K562 (cell line): ENCODE measurements around the gene RSF1. TPM values are rescaled to one million over a fixed set of nuclear protein-coding genes. Genes with fewer than 3 reads are reported as not detected.

Source experiments
- AFF1 ChIP-seq, 2 experiments: fragments of 450-650 bp; IDR thresholded peaks; 2 replicates each; pipeline ENCODE4 v1.6.1; 2018; ENCODE audit warnings: mild to moderate bottlenecking in 2 of 2, low read depth in 1 of 2; ENCODE audit not compliant: partially characterized antibody in 2 of 2
- ARID1B ChIP-seq: fragments of 450-650 bp; IDR thresholded peaks from 2 replicates; pipeline ENCODE4 v1.6.1; 2016; ENCODE audit warnings: antibody characterized with exemption, mild to moderate bottlenecking, inconsistent platforms
- ARNT ChIP-seq, 2 experiments: fragments of 450-650 bp; IDR thresholded peaks; 2 replicates each; pipeline ENCODE4 v1.6.1; 2016; ENCODE audit warnings: mild to moderate bottlenecking in 1 of 2
- BHLHE40 ChIP-seq: IDR thresholded peaks from 2 replicates; pipeline ENCODE4 v1.6.1; 2011; ENCODE audit warnings: low read length, improper control_type of control experiment
- CEBPG ChIP-seq, 3 experiments: fragments of 200-800 bp in 1 of 3; sonication (Bioruptor generic) in 1 of 3; sonication (generic) in 1 of 3; formaldehyde crosslinking in 1 of 3; IDR thresholded peaks in 2 of 3; conservative IDR thresholded peaks in 1 of 3; 2 replicates each; pipeline versions ENCODE4 v1.6.1 to v1.8.0; 2016 to 2022; ENCODE audit warnings: missing compliant biosample characterization in 2 of 3, missing genetic modification characterization in 2 of 3, mild to moderate bottlenecking in 1 of 3, missing genetic modification reagents in 1 of 3
- E4F1 ChIP-seq: fragments of 250-450 bp; sonication (Bioruptor Pico); IDR thresholded peaks from 2 replicates; pipeline ENCODE4 v1.5.0; 2021; ENCODE audit warnings: mild to moderate bottlenecking, borderline replicate concordance
- HMG20A ChIP-seq: fragments of 450-650 bp; formaldehyde crosslinking; conservative IDR thresholded peaks from 2 replicates; pipeline ENCODE4 v1.4.0; 2020; ENCODE audit warnings: mild to moderate bottlenecking, mixed read lengths
- HMG20B ChIP-seq: fragments of 250-450 bp; sonication (Bioruptor Pico); IDR thresholded peaks from 2 replicates; pipeline ENCODE4 v1.5.0; 2021; ENCODE audit warnings: mild to moderate bottlenecking
- SAFB2 ChIP-seq: fragments of 200-400 bp; formaldehyde crosslinking; IDR thresholded peaks from 2 replicates; pipeline ENCODE4 v1.6.1; 2018; ENCODE audit warnings: borderline replicate concordance, low read length, low read depth, moderate library complexity; ENCODE audit not compliant: severe bottlenecking
- SNIP1 ChIP-seq: fragments of 450-650 bp; IDR thresholded peaks from 2 replicates; pipeline ENCODE4 v1.7.1; 2017; ENCODE audit warnings: low read depth, mild to moderate bottlenecking
- TEAD4 ChIP-seq, 2 experiments: sonication (generic) in 1 of 2; formaldehyde crosslinking in 1 of 2; IDR thresholded peaks; 2 replicates each; pipeline versions ENCODE4 v1.6.1 to v1.8.0; 2012 to 2022; ENCODE audit warnings: borderline replicate concordance in 1 of 2, inconsistent platforms in 1 of 2, low read length in 1 of 2, mild to moderate bottlenecking in 1 of 2, missing genetic modification reagents in 1 of 2
- YBX1 ChIP-seq: fragments of 450-650 bp; IDR thresholded peaks from 2 replicates; pipeline ENCODE4 v1.7.1; 2016; ENCODE audit warnings: mild to moderate bottlenecking
- ZNF282 ChIP-seq: sonication (generic); formaldehyde crosslinking; IDR thresholded peaks from 2 replicates; pipeline ENCODE4 v1.8.1; 2023; ENCODE audit warnings: missing genetic modification reagents
- ZNF3 ChIP-seq: fragments of 250-450 bp; sonication (Bioruptor Pico); IDR thresholded peaks from 2 replicates; pipeline ENCODE4 v1.5.0; 2021; ENCODE audit warnings: mild to moderate bottlenecking, moderate library complexity
- ZNF398 ChIP-seq: fragments of 250-450 bp; sonication (Bioruptor Pico); IDR thresholded peaks from 2 replicates; pipeline ENCODE4 v1.8.0; 2021; ENCODE audit warnings: moderate library complexity, mild to moderate bottlenecking, inconsistent platforms
- polyA plus RNA-seq, 8 experiments: library from polyadenylated mRNA; depleted of rRNA in 4 of 8; stranded (reverse) in 5 of 8; unstranded in 3 of 8; fragments of >200 nt; fragmentation: Nextera tagmentation in 2 of 8; fragmentation: Illumina TruSeq in 1 of 8; extraction: Ambion mirVana in 2 of 8; extraction: Trizol in 1 of 8; gene quantifications; 2 replicates each; pipeline versions ENCODE4 v1.2.1 to v1.2.3, GENCODE V29; 2011 to 2014; ENCODE audit warnings: inconsistent platforms in 1 of 8, missing spikeins in 1 of 8
- total RNA-seq, 7 experiments: library from RNA; depleted of rRNA in 6 of 7; stranded (reverse); fragments of >200 nt in 6 of 7; fragmentation: Illumina TruSeq in 2 of 7; extraction: Trizol in 2 of 7; gene quantifications; 2 replicates each; pipeline versions ENCODE4 v1.2.1 to v1.2.3, GENCODE V29; 2011 to 2021; ENCODE audit warnings: low replicate concordance in 1 of 7
- TF ChIP-seq, protein P1 (sequence below): fragments of 450-650 bp; conservative IDR thresholded peaks from 2 replicates; pipeline ENCODE4 v1.6.1; 2016; ENCODE audit warnings: missing genetic modification characterization, low read depth, mild to moderate bottlenecking, missing compliant biosample characterization, moderate library complexity

Gene RSF1
- total and polyA plus RNA-seq, 9 of the 15 experiments (the other 6 are each of a cell fraction or from before 2014, with no cell fraction given), result 9.7 to 63.6 (median 42.8) TPM

DNA sequence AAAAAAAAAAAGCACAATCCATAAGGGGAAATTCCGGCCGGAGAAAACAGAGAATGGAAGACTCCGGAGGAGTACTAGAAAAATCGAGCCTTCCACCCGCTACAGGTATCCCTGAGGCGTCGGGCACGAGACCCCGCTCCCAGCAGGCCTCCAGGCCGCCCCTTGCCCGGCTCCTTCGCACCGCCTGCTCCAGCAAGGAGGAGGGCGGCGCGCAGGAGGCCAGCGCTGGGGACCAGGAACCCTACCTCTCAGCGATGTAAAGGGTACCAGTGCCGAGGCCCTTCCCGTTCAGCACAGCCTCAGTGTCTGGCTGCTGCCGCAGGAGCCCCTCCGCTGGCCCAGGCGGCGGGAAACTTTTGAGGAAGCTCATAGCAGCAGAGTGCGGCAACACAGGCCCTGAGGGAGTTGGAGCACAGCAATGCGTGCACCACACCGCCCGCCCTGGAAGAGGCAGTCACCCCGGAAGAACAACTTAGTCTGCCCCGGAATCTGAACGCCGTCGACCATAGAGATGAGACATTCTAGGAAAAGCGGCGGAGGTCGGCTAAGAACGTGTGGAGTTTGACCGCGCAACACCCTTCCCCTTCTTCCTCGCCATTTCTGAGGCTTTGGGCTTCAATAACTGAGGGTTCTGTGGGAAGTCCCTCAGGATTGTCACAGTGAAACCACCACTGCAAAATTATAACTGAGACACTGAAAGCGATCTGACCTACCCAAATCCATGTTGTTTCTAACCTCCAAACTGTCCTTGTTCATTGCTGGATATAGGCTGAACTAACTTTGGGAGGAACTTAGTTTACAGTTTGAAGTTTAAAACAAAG is 183.0 kb downstream of the RSF1 start, which contains the start of gene CLNS1A (continued):
- TF ChIP-seq AFF1 (IDR thresholded peaks at IDR 0.05; ENCODE audit: low read depth in 1 of 2, partially characterized antibody in 2 of 2) (peak in 1 of 2 experiments; percentile 74), ZNF282 (no peak), CEBPG (CRISPR knock-in tag; IDR thresholded peaks at IDR 0.05) (peak; percentile 19; the same call in 1 of the 2 replicates), CEBPG (tag; conservative IDR thresholded peaks at IDR 0.05 in 1 of 2, IDR thresholded peaks at IDR 0.05 in 1 of 2) (no peak), TEAD4 (IDR thresholded peaks at IDR 0.05; ENCODE audit: low read length) (peak; percentile 66), TEAD4 (CRISPR knock-in tag; IDR thresholded peaks at IDR 0.05; ENCODE audit: borderline replicate concordance) (peak; percentile 7; the same call in 1 of the 2 replicates), SAFB2 (no peak), BHLHE40 (peak; percentile 42; the same call in 1 of the 2 replicates), ARID1B (0 out of 2 replicates have a peak, but pooled peaks have one; percentile 11), ZNF398 (CRISPR knock-in tag) (no peak), HMG20B (CRISPR knock-in tag) (no peak), E4F1 (CRISPR knock-in tag) (no peak), HMG20A (CRISPR knock-in tag) (no peak), ARNT (IDR thresholded peaks at IDR 0.05) (peak; percentile 30 to 85; a peak in 3 of 4 replicates), SNIP1 (peak; percentile 85; the same call in 1 of the 2 replicates), ZNF3 (no peak), YBX1 (no peak)
- TF ChIP-seq, protein P1, sequence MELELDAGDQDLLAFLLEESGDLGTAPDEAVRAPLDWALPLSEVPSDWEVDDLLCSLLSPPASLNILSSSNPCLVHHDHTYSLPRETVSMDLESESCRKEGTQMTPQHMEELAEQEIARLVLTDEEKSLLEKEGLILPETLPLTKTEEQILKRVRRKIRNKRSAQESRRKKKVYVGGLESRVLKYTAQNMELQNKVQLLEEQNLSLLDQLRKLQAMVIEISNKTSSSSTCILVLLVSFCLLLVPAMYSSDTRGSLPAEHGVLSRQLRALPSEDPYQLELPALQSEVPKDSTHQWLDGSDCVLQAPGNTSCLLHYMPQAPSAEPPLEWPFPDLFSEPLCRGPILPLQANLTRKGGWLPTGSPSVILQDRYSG, result 0 out of 2 replicates have a peak, but pooled peaks have one; percentile 76
